Body of pancreas (tissue), 4 donors: ENCODE measurements around the gene CNIH2. TPM values are rescaled to one million over a fixed set of nuclear protein-coding genes. Genes with fewer than 3 reads are reported as not detected.
A peak's percentile ranks its signal among the peaks of the same experiment; 100 is the strongest.

Experiments
- ATAC-seq: fragments of 150-250 bp; one replicate; pipeline ENCODE4 v1.9.1; 2016
- DNase-seq, 4 donors: peaks; one replicate each; pipeline ENCODE4 v3.0.0-alpha.2; 2019
- H3K27ac ChIP-seq, 4 donors: fragments of 200-600 bp; sonication (generic); 1 replicate in 3 of 4; 2 replicates in 1 of 4; pipeline versions ENCODE4 v1.5.1 to v1.6.1; 2016 to 2019; ENCODE audit warnings: mild to moderate bottlenecking in 1 of 4, mixed read lengths in 1 of 4, moderate library complexity in 1 of 4
- H3K27me3 ChIP-seq, 2 donors: fragments of 200-600 bp; sonication (generic); one replicate each; pipeline ENCODE4 v1.6.0; 2016; ENCODE audit warnings: mild to moderate bottlenecking in 1 of 2
- H3K36me3 ChIP-seq, 2 donors: fragments of 200-600 bp; sonication (generic); replicated peaks in 1 of 2; 2 replicates each; pipeline ENCODE4 v1.5.1; 2016; ENCODE audit warnings: low read depth in 2 of 2; ENCODE audit not compliant: insufficient read depth in 1 of 2
- H3K4me1 ChIP-seq: fragments of 200-600 bp; sonication (generic); one replicate; pipeline ENCODE4 v1.6.0; 2016
- H3K4me3 ChIP-seq, 2 donors: fragments of 200-600 bp; sonication (generic); 1 replicate in 1 of 2; 2 replicates in 1 of 2; pipeline ENCODE4 v1.5.1; 2016 to 2019
- H3K9me3 ChIP-seq, 3 donors: fragments of 200-600 bp; sonication (generic); 1 replicate in 2 of 3; 2 replicates in 1 of 3; pipeline ENCODE4 v1.5.1; 2016
- CTCF ChIP-seq, 7 experiments: fragments of 450-650 bp in 4 of 7; fragments of 200-600 bp in 3 of 7; sonication (generic) in 3 of 7; IDR thresholded peaks; one replicate each; pipeline ENCODE4 v1.5.1; 2016 to 2019; ENCODE audit warnings: antibody characterized with exemption in 7 of 7
- POLR2A ChIP-seq, 3 donors: fragments of 450-650 bp; IDR thresholded peaks; one replicate each; pipeline ENCODE4 v1.6.1; 2016; ENCODE audit warnings: antibody characterized with exemption in 3 of 3, mild to moderate bottlenecking in 2 of 3
- WGBS, 2 donors: methylation state at CpG; one replicate each; pipeline ENCODE4 v1.1.5; 2017; 5-methylcytosine and 5-hydroxymethylcytosine counted together
- intact Hi-C: fragments of 100-400 bp; cut with DNase I; formaldehyde crosslinking; loops from one replicate; pipeline ENCODE4 v1.15.1; 2023
- total RNA-seq, 2 donors: library from RNA; depleted of rRNA; stranded (reverse); fragments of >200 nt; gene quantifications; one replicate each; pipeline ENCODE4 v1.1.0, GENCODE V29; 2016

Gene CNIH2
- total RNA-seq, 2 donors from 2014 or later: 3.6 to 4.6 TPM

DNA sequence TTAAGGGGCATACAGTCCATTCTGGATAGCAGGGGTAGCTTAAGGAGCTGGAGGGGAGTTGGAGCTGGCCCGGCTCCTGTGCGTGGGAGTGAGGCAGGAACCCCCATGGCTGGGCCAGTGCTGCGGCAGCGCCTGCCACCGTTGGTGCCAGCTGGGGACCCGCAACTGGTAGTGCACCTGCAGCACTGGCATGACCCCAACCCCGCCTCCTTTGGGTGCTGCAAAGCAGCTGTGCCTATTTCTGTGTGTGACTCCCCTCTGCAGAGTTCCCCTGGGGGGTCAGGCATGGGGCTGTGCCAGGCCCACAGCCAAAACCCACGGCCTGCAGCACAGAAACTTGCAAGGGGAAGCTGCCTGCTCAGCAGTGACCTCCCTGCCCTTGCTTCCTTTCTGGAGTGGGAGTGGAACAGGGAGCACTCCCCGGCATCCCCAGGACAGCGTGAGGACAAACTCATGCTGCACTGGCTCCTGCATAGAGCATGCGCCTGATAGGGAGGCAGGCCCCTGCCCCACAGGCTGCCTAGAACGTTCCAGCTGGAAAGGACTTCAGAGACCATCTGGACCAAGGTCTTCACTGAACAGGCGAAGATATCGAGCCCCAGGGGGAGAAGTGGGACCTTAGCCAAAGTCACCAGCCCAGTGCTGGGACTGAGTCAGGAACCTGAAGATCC lies 35.7 kb upstream of the CNIH2 start:
- no peak overlapping the region for H3K4me3 ChIP-seq
- peaks cover 0 to 6% of the 10 kb centered on the region in 2 donors for H3K36me3 ChIP-seq
- no peak overlapping the region for H3K27ac ChIP-seq
- H3K27me3 ChIP-seq: no peaks in the 10 kb centered on the region
- H3K4me1 ChIP-seq: no peaks in the 10 kb centered on the region
- no peaks in the 10 kb centered on the region for H3K9me3 ChIP-seq
- DNase-seq (peak in 1 of 4 donors; percentile 62), ATAC-seq (no peak)
- WGBS, 2 donors: 62 to 89% methylated on average over 3 to 14 of the region's 14 CpGs
- TF ChIP-seq POLR2A (IDR thresholded peaks at IDR 0.05) (no peak), CTCF (IDR thresholded peaks at IDR 0.05) (no peak)
- intact Hi-C loops: no loop called here

DNA sequence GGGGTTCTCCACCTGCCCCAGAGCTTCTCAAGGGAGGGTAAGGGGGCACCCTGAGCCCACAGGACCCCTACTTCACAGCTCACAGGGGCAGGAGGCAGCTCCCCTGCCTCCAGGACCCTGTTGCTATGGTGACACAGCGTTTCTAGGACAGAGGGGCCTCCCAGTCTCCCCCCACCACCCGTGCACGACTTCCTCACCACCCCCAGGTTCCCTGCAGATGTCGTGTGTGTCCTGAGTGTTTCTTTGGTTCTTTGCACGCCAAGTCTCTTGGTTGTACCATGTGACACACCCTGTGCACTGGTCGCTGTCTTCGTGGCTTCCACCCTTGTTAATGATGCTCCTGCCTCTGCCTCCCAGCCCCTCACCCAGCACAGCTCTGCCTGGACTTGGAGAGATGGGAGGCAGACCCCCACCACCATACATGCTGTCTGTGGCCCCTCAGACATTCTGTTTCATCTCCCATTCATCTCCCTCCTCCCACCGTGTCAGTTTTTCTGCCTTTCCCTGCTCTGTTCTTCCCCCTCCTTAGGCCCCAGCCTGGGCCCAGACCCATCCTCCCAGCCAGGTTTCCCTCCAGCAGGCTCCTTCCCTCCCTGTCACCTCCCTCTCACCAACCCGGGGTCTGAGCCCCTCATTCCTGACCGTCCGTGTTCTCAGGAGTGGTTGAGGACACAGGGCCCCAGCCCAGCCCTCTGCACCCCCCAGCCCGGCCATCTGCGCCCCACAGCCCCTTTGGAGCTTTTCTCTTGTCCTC lies 34.0 kb upstream of the CNIH2 start:
- Histone ChIP-seq H3K27ac (no peak overlapping the region), H3K4me3 (no peak overlapping the region), H3K36me3 (peaks cover 0 to 3% of the 10 kb centered on the region in 2 donors), H3K27me3 (no peaks in the 10 kb centered on the region), H3K4me1 (no peaks in the 10 kb centered on the region), H3K9me3 (no peaks in the 10 kb centered on the region)
- ATAC-seq (no peak), DNase-seq (no peak)
- WGBS, 2 donors: 78 to 86% methylated on average over 13 of the region's 13 CpGs
- intact Hi-C loops: no loop called here
- TF ChIP-seq CTCF (IDR thresholded peaks at IDR 0.05): no peak
- no peak for TF ChIP-seq POLR2A (IDR thresholded peaks at IDR 0.05)

DNA sequence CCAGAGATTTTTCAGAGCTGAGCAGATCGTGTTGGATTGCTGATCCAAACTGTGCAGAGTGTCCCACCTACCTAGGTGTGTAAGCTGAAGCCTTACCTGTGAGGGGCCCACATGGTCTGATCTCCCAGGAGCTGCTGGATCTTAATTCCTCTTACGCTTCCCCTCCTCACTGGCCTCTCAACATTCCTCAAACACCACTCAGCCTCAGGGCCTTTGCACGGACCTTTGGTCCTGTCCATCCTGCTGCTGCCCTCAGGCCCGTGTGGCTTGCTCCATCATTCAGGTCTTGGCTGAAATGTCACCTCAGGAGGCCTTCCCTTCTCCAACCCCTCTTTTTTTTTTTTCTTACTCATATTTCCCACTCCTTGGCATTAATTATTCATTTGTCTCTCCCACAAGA lies 30.7 kb upstream of the CNIH2 start:
- no peak overlapping the region for H3K4me3 ChIP-seq
- no peaks in the 10 kb centered on the region for H3K9me3 ChIP-seq
- H3K27ac ChIP-seq: no peak overlapping the region
- DNase-seq (no peak), ATAC-seq (no peak)
- TF ChIP-seq POLR2A (IDR thresholded peaks at IDR 0.05): no peak
- TF ChIP-seq CTCF (IDR thresholded peaks at IDR 0.05): no peak
- no peaks in the 10 kb centered on the region for H3K4me1 ChIP-seq
- 89 to 95% methylated on average over 4 of the region's 4 CpGs for WGBS, 2 donors
- intact Hi-C loops: no loop called here
- no peaks in the 10 kb centered on the region for H3K27me3 ChIP-seq
- H3K36me3 ChIP-seq: no peaks in the 10 kb centered on the region

- Histone ChIP-seq H3K27ac (no peak overlapping the region), H3K36me3 (no peaks in the 10 kb centered on the region), H3K9me3 (no peaks in the 10 kb centered on the region), H3K4me1 (no peaks in the 10 kb centered on the region), H3K4me3 (no peak overlapping the region), H3K27me3 (no peaks in the 10 kb centered on the region)
- DNase-seq (no peak), ATAC-seq (no peak)
- 78 to 92% methylated on average over 3 of the region's 3 CpGs for WGBS, 2 donors
- no peak for TF ChIP-seq POLR2A (IDR thresholded peaks at IDR 0.05)
- intact Hi-C loops: no loop called here
These were observed 30.2 kb upstream of the CNIH2 start for GRCh38 chr11:66247801-66248200.

DNA sequence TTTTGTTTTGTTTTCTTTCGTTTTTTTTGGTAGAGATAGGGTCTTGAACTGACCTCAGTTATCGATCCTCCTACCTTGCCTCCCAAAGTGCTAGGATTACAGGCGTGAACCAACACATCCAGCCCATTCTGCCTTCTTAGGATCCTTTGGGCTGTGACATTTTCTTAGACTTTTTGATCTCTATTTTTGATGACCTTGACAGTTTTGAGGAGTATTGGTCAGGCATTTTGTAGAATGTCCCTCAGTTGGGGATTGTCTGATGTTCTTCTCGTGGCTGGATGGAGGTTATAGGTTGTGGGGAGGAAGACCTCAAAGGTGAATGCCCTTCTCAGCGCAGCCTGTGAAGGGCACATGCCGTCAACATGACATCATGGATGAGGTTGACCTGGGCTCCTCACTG lies 29.1 kb upstream of the CNIH2 start:
- intact Hi-C loops: no loop called here
- Histone ChIP-seq H3K4me3 (no peak overlapping the region), H3K27ac (no peak overlapping the region), H3K36me3 (no peaks in the 10 kb centered on the region), H3K27me3 (no peaks in the 10 kb centered on the region), H3K9me3 (no peaks in the 10 kb centered on the region), H3K4me1 (no peaks in the 10 kb centered on the region)
- DNase-seq (no peak), ATAC-seq (no peak)
- WGBS, 2 donors: 71 to 78% methylated on average over 5 to 6 of the region's 6 CpGs
- TF ChIP-seq POLR2A (IDR thresholded peaks at IDR 0.05) (no peak), CTCF (IDR thresholded peaks at IDR 0.05) (no peak)
